ENCODE measurements around the gene MTRF1L. TPM values are rescaled to one million over a fixed set of nuclear protein-coding genes. Genes with fewer than 3 reads are reported as not detected.
A peak's percentile ranks its signal among the peaks of the same experiment; 100 is the strongest.

The MTRF1L gene
- total and polyA plus RNA-seq, 2 donors from 2014 or later: 15.8 to 19.2 TPM

DNA sequence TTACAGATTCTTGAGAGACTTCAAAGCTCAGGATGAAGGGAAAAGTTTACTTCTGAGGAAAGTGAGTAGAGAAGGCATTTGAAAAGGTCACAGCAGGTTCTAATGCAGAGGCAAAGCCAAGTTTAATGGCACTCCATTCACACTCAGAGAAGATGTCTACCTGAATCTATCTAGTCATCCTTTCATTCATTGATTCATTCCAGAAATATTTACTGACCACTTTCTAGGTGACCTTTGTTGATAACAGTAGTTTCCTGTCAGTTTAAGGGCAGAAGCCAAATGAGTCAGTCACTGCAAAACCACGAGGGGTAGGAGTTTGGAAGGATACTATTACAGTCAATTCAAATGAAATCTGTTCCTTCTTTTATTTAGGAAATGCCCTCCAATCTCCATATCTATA is 50.5 kb downstream of the MTRF1L start:
- intact Hi-C loops (cut with DNase I): no loop called here
- Histone ChIP-seq H3K36me3 (ENCODE audit: control insufficient read depth in 2 of 3, insufficient read depth in 3 of 3, low read length in 3 of 3) (no peaks in the 10 kb centered on the region), H3K27ac (ENCODE audit: low read depth in 2 of 2, low read length in 2 of 2) (no peak overlapping the region), H3K4me1 (ENCODE audit: control insufficient read depth in 2 of 3, insufficient read depth in 2 of 3, low read depth in 1 of 3, low read length in 3 of 3) (no peaks in the 10 kb centered on the region), H3K4me3 (ENCODE audit: low read length in 3 of 3) (no peak overlapping the region), H3K9me3 (ENCODE audit: control insufficient read depth in 2 of 3, insufficient read depth in 1 of 3, low read length in 3 of 3) (no peaks in the 10 kb centered on the region), H3K9ac (ENCODE audit: low read length in 3 of 3) (no peak overlapping the region), H3K27me3 (ENCODE audit: control insufficient read depth, insufficient read depth, low read length) (no peaks in the 10 kb centered on the region)
- DNase-seq: no peak
- FAIRE-seq: no peak
- TF ChIP-seq, protein P1, sequence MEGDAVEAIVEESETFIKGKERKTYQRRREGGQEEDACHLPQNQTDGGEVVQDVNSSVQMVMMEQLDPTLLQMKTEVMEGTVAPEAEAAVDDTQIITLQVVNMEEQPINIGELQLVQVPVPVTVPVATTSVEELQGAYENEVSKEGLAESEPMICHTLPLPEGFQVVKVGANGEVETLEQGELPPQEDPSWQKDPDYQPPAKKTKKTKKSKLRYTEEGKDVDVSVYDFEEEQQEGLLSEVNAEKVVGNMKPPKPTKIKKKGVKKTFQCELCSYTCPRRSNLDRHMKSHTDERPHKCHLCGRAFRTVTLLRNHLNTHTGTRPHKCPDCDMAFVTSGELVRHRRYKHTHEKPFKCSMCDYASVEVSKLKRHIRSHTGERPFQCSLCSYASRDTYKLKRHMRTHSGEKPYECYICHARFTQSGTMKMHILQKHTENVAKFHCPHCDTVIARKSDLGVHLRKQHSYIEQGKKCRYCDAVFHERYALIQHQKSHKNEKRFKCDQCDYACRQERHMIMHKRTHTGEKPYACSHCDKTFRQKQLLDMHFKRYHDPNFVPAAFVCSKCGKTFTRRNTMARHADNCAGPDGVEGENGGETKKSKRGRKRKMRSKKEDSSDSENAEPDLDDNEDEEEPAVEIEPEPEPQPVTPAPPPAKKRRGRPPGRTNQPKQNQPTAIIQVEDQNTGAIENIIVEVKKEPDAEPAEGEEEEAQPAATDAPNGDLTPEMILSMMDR (IDR thresholded peaks at IDR 0.05; ENCODE audit: borderline replicate concordance, extremely low read depth, insufficient read depth): no peak

DNA sequence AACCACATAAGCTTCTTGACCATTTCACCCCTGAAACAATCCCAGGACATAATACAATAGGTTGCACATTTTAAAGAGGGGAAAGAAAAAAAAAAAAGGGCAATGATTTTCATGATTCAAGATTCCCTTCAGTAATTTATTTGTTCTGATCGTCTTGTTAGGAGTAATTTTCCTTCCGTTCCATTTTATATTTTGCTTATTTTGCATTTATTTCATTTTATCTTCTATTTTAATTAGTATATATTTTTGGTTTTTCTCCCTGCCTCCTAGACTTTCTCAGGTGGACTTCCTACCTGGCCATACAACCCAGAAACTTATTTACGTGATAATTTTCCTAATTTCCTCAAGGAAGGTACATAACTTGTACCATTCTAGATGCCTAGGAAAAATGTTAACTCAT is 52.3 kb downstream of the MTRF1L start:
- Histone ChIP-seq H3K4me3 (ENCODE audit: low read length in 3 of 3) (no peak overlapping the region), H3K9me3 (ENCODE audit: control insufficient read depth in 2 of 3, insufficient read depth in 1 of 3, low read length in 3 of 3) (no peaks in the 10 kb centered on the region), H3K4me1 (ENCODE audit: control insufficient read depth in 2 of 3, insufficient read depth in 2 of 3, low read depth in 1 of 3, low read length in 3 of 3) (no peaks in the 10 kb centered on the region), H3K27me3 (ENCODE audit: control insufficient read depth, insufficient read depth, low read length) (no peaks in the 10 kb centered on the region), H3K9ac (ENCODE audit: low read length in 3 of 3) (no peak overlapping the region), H3K36me3 (ENCODE audit: control insufficient read depth in 2 of 3, insufficient read depth in 3 of 3, low read length in 3 of 3) (no peaks in the 10 kb centered on the region), H3K27ac (ENCODE audit: low read depth in 2 of 2, low read length in 2 of 2) (no peak overlapping the region)
- FAIRE-seq (no peak), DNase-seq (no peak)
- TF ChIP-seq, protein P1 (IDR thresholded peaks at IDR 0.05; ENCODE audit: borderline replicate concordance, extremely low read depth, insufficient read depth): no peak
- intact Hi-C loops (cut with DNase I): no loop called here

DNA sequence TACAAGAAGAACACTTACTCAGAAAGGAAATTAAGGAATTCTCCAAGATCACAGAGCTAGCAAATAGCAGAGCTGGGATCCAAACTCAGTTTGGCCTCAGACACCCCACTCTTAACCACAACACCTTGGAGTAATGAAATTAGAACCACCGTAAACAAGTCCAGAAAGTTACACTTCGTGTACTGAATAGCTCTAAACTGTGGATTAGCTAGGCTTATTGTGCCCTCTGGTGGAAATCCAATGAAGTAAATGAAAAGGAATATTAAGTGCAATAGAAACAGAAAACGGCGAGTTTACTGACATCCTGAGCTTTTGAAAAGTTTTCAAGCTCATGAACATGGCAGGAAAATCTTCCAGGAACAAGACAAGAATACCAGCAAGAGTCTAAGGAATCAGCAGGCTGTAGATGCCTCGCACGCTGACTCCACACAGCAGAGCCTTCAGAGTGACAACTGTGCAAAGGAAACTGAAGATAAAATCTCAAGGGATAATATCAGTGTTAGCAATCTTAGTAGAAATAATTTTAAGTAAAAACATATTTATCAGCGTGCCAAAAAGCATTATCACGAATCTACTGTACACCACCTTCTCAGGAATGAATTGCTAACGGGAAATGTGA is 54.2 kb downstream of the MTRF1L start:
- TF ChIP-seq, protein P1 (IDR thresholded peaks at IDR 0.05; ENCODE audit: borderline replicate concordance, extremely low read depth, insufficient read depth): peak; percentile 52
- Histone ChIP-seq H3K9ac (ENCODE audit: low read length in 3 of 3) (peak overlapping the region in 1 of 3 donors; percentile 13), H3K4me1 (ENCODE audit: control insufficient read depth in 2 of 3, insufficient read depth in 2 of 3, low read depth in 1 of 3, low read length in 3 of 3) (no peaks in the 10 kb centered on the region), H3K9me3 (ENCODE audit: control insufficient read depth in 2 of 3, insufficient read depth in 1 of 3, low read length in 3 of 3) (no peaks in the 10 kb centered on the region), H3K27me3 (ENCODE audit: control insufficient read depth, insufficient read depth, low read length) (no peaks in the 10 kb centered on the region), H3K27ac (ENCODE audit: low read depth in 2 of 2, low read length in 2 of 2) (no peak overlapping the region), H3K4me3 (ENCODE audit: low read length in 3 of 3) (peak overlapping the region in 2 of 3 donors; percentile 24 to 30), H3K36me3 (ENCODE audit: control insufficient read depth in 2 of 3, insufficient read depth in 3 of 3, low read length in 3 of 3) (no peaks in the 10 kb centered on the region)
- DNase-seq (peak in 3 of 5 donors; percentile 17 to 70 (median 69)), FAIRE-seq (peak; percentile 77)
- intact Hi-C loops (cut with DNase I): no loop called here

DNA sequence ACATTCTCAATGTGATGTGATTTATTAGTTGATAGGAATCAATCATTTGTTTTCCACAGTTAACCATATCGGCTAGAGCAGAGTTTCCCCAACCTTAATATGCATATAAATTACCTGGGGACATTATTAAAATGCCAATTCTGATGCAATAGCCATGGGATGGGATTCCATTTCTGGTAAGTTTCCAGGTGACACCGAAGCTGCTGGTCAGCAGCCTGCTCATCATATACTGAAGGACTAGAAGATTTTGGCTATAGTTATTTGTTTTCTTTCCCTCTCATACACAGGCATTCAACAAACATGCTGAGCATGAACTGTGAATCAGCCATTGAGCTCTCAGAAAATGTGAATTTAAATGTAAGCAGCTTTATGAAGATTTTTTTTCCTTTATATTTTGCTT is 55.5 kb downstream of the MTRF1L start:
- H3K27me3 ChIP-seq (ENCODE audit: control insufficient read depth, insufficient read depth, low read length): no peaks in the 10 kb centered on the region
- no peak overlapping the region for H3K9ac ChIP-seq (ENCODE audit: low read length in 3 of 3)
- FAIRE-seq (no peak), DNase-seq (no peak)
- intact Hi-C loops (cut with DNase I): no loop called here
- no peak overlapping the region for H3K27ac ChIP-seq (ENCODE audit: low read depth in 2 of 2, low read length in 2 of 2)
- no peaks in the 10 kb centered on the region for H3K36me3 ChIP-seq (ENCODE audit: control insufficient read depth in 2 of 3, insufficient read depth in 3 of 3, low read length in 3 of 3)
- no peak overlapping the region for H3K4me3 ChIP-seq (ENCODE audit: low read length in 3 of 3)
- no peaks in the 10 kb centered on the region for H3K9me3 ChIP-seq (ENCODE audit: control insufficient read depth in 2 of 3, insufficient read depth in 1 of 3, low read length in 3 of 3)
- H3K4me1 ChIP-seq (ENCODE audit: control insufficient read depth in 2 of 3, insufficient read depth in 2 of 3, low read depth in 1 of 3, low read length in 3 of 3): no peaks in the 10 kb centered on the region
- TF ChIP-seq, protein P1 (IDR thresholded peaks at IDR 0.05; ENCODE audit: borderline replicate concordance, extremely low read depth, insufficient read depth): no peak

Data from kidney (tissue), 14 donors.